HG03460 (cell line): Measurements from ENCODE around the gene MCC.

Source experiments
- ATAC-seq: cut with Tn5 transposase; IDR thresholded peaks from one replicate; pipeline ENCODE4 v1.9.1; 2021; ENCODE audit not compliant: unreplicated experiment

MCC gene

GRCh38 chr5:113123618-113124017 lies 364.6 kb downstream of the MCC start:
- no peak for ATAC-seq

GRCh38 chr5:113122053-113122452 lies 366.2 kb downstream of the MCC start:
- ATAC-seq = no peak

GRCh38 chr5:113119246-113119924 lies 368.9 kb downstream of the MCC start:
- no peak for ATAC-seq

GRCh38 chr5:113118765-113119164 lies 369.5 kb downstream of the MCC start:
- no peak for ATAC-seq

- ATAC-seq = no peak
Observed at GRCh38 chr5:113118298-113118697, 370.0 kb downstream of the MCC start.

GRCh38 chr5:113117543-113118115 lies 370.6 kb downstream of the MCC start:
- no peak for ATAC-seq

- ATAC-seq = no peak
Observed at GRCh38 chr5:113115956-113116355, 372.3 kb downstream of the MCC start.

GRCh38 chr5:113115061-113115460 lies 373.2 kb downstream of the MCC start:
- ATAC-seq = no peak

- no peak for ATAC-seq
Observed at GRCh38 chr5:113114559-113114958, 373.7 kb downstream of the MCC start.

- no peak for ATAC-seq
Observed at GRCh38 chr5:113112435-113112834, 375.8 kb downstream of the MCC start.

GRCh38 chr5:113110117-113110516 lies 378.1 kb downstream of the MCC start:
- ATAC-seq = no peak

GRCh38 chr5:113109344-113109743 lies 378.9 kb downstream of the MCC start:
- no peak for ATAC-seq

- ATAC-seq = no peak
Observed at GRCh38 chr5:113108485-113108884, 379.8 kb downstream of the MCC start.

GRCh38 chr5:113106821-113107220 lies 381.4 kb downstream of the MCC start:
- no peak for ATAC-seq

GRCh38 chr5:113105693-113106280 lies 382.5 kb downstream of the MCC start:
- ATAC-seq = no peak

GRCh38 chr5:113103330-113103729 lies 384.9 kb downstream of the MCC start:
- ATAC-seq = no peak

- no peak for ATAC-seq
Observed at GRCh38 chr5:113102121-113102531, 386.1 kb downstream of the MCC start.

GRCh38 chr5:113100981-113101380 lies 387.3 kb downstream of the MCC start:
- ATAC-seq = no peak

- no peak for ATAC-seq
Observed at GRCh38 chr5:113099822-113100221, 388.4 kb downstream of the MCC start.

GRCh38 chr5:113098378-113098777 lies 389.9 kb downstream of the MCC start:
- no peak for ATAC-seq

- no peak for ATAC-seq
Observed at GRCh38 chr5:113095831-113096230, 392.4 kb downstream of the MCC start.

GRCh38 chr5:113093558-113093957 lies 394.7 kb downstream of the MCC start:
- no peak for ATAC-seq

GRCh38 chr5:113092683-113093082 lies 395.6 kb downstream of the MCC start:
- ATAC-seq = no peak
